Ishikawa (cell line): Measurements from ENCODE around the gene ARSJ.
A peak's percentile ranks its signal among the peaks of the same experiment; 100 is the strongest.

Source experiments
- CEBPB ChIP-seq: IDR thresholded peaks from 2 replicates; pipeline ENCODE4 v1.6.1; 2012
- CREB1 ChIP-seq: IDR thresholded peaks from 2 replicates; pipeline ENCODE4 v1.6.1; 2012; ENCODE audit warnings: low read depth
- EGR1 ChIP-seq: IDR thresholded peaks from 2 replicates; pipeline ENCODE4 v1.6.1; 2012
- EP300 ChIP-seq: IDR thresholded peaks from 2 replicates; pipeline ENCODE4 v1.6.1; 2012; ENCODE audit warnings: borderline replicate concordance
- FOXM1 ChIP-seq: IDR thresholded peaks from 2 replicates; pipeline ENCODE4 v1.6.1; 2012; ENCODE audit warnings: low read depth, borderline replicate concordance
- MAX ChIP-seq: IDR thresholded peaks from 2 replicates; pipeline ENCODE4 v1.6.1; 2012
- NFIC ChIP-seq: IDR thresholded peaks from 2 replicates; pipeline ENCODE4 v1.6.1; 2012
- RAD21 ChIP-seq: IDR thresholded peaks from 2 replicates; pipeline ENCODE4 v1.6.1; 2012; ENCODE audit warnings: low read depth
- REST ChIP-seq: IDR thresholded peaks from 2 replicates; pipeline ENCODE4 v1.6.1; 2012; ENCODE audit warnings: low read depth, mild to moderate bottlenecking
- TAF1 ChIP-seq: IDR thresholded peaks from 2 replicates; pipeline ENCODE4 v1.6.1; 2012; ENCODE audit warnings: low read depth, mild to moderate bottlenecking
- TCF12 ChIP-seq: IDR thresholded peaks from 2 replicates; pipeline ENCODE4 v1.6.1; 2012; ENCODE audit warnings: low read depth
- TEAD4 ChIP-seq: IDR thresholded peaks from 2 replicates; pipeline ENCODE4 v1.6.1; 2012
- USF1 ChIP-seq: IDR thresholded peaks from 2 replicates; pipeline ENCODE4 v1.6.1; 2012
- YY1 ChIP-seq: IDR thresholded peaks from 2 replicates; pipeline ENCODE4 v1.6.1; 2012; ENCODE audit warnings: low read depth
- ZBTB7A ChIP-seq: IDR thresholded peaks from 2 replicates; pipeline ENCODE4 v1.6.1; 2012; ENCODE audit warnings: low read depth

Gene ARSJ

GRCh38 chr4:113901994-113902787 is 77.3 kb downstream of the ARSJ start:
- no peak for TF ChIP-seq TCF12
- TF ChIP-seq YY1: no peak
- no peak for TF ChIP-seq EP300
- TF ChIP-seq TEAD4: no peak
- TF ChIP-seq NFIC: no peak

- TF ChIP-seq EP300: no peak
- TF ChIP-seq CREB1: no peak
- no peak for TF ChIP-seq FOXM1
- no peak for TF ChIP-seq TEAD4
- no peak for TF ChIP-seq NFIC
- no peak for TF ChIP-seq TCF12
- no peak for TF ChIP-seq USF1
- TF ChIP-seq MAX: no peak
Measured at GRCh38 chr4:113899271-113900070, 80.0 kb downstream of the ARSJ start.

GRCh38 chr4:113893546-113893945 is 85.9 kb downstream of the ARSJ start:
- TF ChIP-seq FOXM1 (no peak), RAD21 (peak; percentile 4; the same call in 1 of the 2 replicates)

- no peak for TF ChIP-seq ZBTB7A
- no peak for TF ChIP-seq EP300
Measured at GRCh38 chr4:113888006-113888405, 91.4 kb downstream of the ARSJ start.

- no peak for TF ChIP-seq TAF1
- no peak for TF ChIP-seq CEBPB
- TF ChIP-seq TCF12: no peak
- no peak for TF ChIP-seq EP300
- TF ChIP-seq USF1: no peak
- TF ChIP-seq YY1: no peak
- TF ChIP-seq TEAD4: no peak
- TF ChIP-seq EGR1: no peak
- no peak for TF ChIP-seq ZBTB7A
Measured at GRCh38 chr4:113885291-113885690, 94.2 kb downstream of the ARSJ start.

- TF ChIP-seq YY1: no peak
Measured at GRCh38 chr4:113884655-113885054, 94.8 kb downstream of the ARSJ start.

GRCh38 chr4:113882668-113883067 is 96.8 kb downstream of the ARSJ start:
- TF ChIP-seq EP300 (no peak), CREB1 (no peak), TCF12 (no peak), ZBTB7A (no peak), CEBPB (no peak), EGR1 (no peak), NFIC (no peak), TEAD4 (no peak)

- TF ChIP-seq TAF1: no peak
- TF ChIP-seq TEAD4: no peak
Measured at GRCh38 chr4:113881256-113881655, 98.2 kb downstream of the ARSJ start.

- no peak for TF ChIP-seq NFIC
- TF ChIP-seq EP300: no peak
- TF ChIP-seq MAX: no peak
- no peak for TF ChIP-seq TEAD4
- TF ChIP-seq USF1: no peak
- TF ChIP-seq TCF12: no peak
- TF ChIP-seq FOXM1: no peak
- no peak for TF ChIP-seq RAD21
- no peak for TF ChIP-seq CREB1
- no peak for TF ChIP-seq CEBPB
- TF ChIP-seq TAF1: no peak
- no peak for TF ChIP-seq REST
- TF ChIP-seq EGR1: no peak
- TF ChIP-seq ZBTB7A: no peak
- no peak for TF ChIP-seq YY1
Measured at GRCh38 chr4:113880240-113881028, 99.0 kb downstream of the ARSJ start.
